ENCODE measurements around the gene UBQLNL.

Gene UBQLNL

GRCh38 chr11:5547982-5548381 lies 31.5 kb upstream of the UBQLNL start:
- H3K36me3 ChIP-seq (ENCODE audit: insufficient read depth, low read length), result no peaks in the 10 kb centered on the region
- H3K9me3 ChIP-seq (ENCODE audit: low read depth, low read length), result no peaks in the 10 kb centered on the region
- no peak overlapping the region for H3K27ac ChIP-seq
- no peak for DNase-seq (ENCODE audit: low read depth, low spot score)
- H3K4me3 ChIP-seq, result no peak overlapping the region
- H3K9ac ChIP-seq (ENCODE audit: insufficient read length), result no peak overlapping the region
- TF ChIP-seq FOXP2 (optimal IDR thresholded peaks at IDR 0.05; ENCODE audit: control extremely low read depth, extremely low read length, insufficient read depth), result no peak
- TF ChIP-seq EZH2 (IDR thresholded peaks at IDR 0.05), result no peak
- no peak for TF ChIP-seq POLR2AphosphoS5 (IDR thresholded peaks at IDR 0.05; ENCODE audit: borderline replicate concordance, low read depth, low read length)

GRCh38 chr11:5546457-5546856 lies 30.0 kb upstream of the UBQLNL start:
- Histone ChIP-seq H3K36me3 (ENCODE audit: insufficient read depth, low read length) (no peaks in the 10 kb centered on the region), H3K27ac (no peak overlapping the region), H3K9ac (ENCODE audit: insufficient read length) (no peak overlapping the region), H3K4me3 (no peak overlapping the region), H3K9me3 (ENCODE audit: low read depth, low read length) (no peaks in the 10 kb centered on the region)
- TF ChIP-seq EZH2 (IDR thresholded peaks at IDR 0.05), result no peak
- no peak for TF ChIP-seq FOXP2 (optimal IDR thresholded peaks at IDR 0.05; ENCODE audit: control extremely low read depth, extremely low read length, insufficient read depth)
- TF ChIP-seq POLR2AphosphoS5 (IDR thresholded peaks at IDR 0.05; ENCODE audit: borderline replicate concordance, low read depth, low read length), result no peak
- no peak for DNase-seq (ENCODE audit: low read depth, low spot score)

GRCh38 chr11:5541427-5541826 lies 24.9 kb upstream of the UBQLNL start:
- no peak for DNase-seq (ENCODE audit: low read depth, low spot score)
- TF ChIP-seq FOXP2 (optimal IDR thresholded peaks at IDR 0.05; ENCODE audit: control extremely low read depth, extremely low read length, insufficient read depth) (no peak), EZH2 (IDR thresholded peaks at IDR 0.05) (no peak), POLR2AphosphoS5 (IDR thresholded peaks at IDR 0.05; ENCODE audit: borderline replicate concordance, low read depth, low read length) (no peak)
- H3K9ac ChIP-seq (ENCODE audit: insufficient read length), result no peak overlapping the region
- H3K36me3 ChIP-seq (ENCODE audit: insufficient read depth, low read length), result no peaks in the 10 kb centered on the region
- H3K4me3 ChIP-seq, result no peak overlapping the region
- no peak overlapping the region for H3K27ac ChIP-seq
- no peaks in the 10 kb centered on the region for H3K9me3 ChIP-seq (ENCODE audit: low read depth, low read length)

GRCh38 chr11:5536482-5536881 lies 20.0 kb upstream of the UBQLNL start:
- no peak for DNase-seq (ENCODE audit: low read depth, low spot score)
- Histone ChIP-seq H3K9ac (ENCODE audit: insufficient read length) (no peak overlapping the region), H3K9me3 (ENCODE audit: low read depth, low read length) (no peaks in the 10 kb centered on the region), H3K27ac (no peak overlapping the region), H3K4me3 (no peak overlapping the region), H3K36me3 (ENCODE audit: insufficient read depth, low read length) (no peaks in the 10 kb centered on the region)
- TF ChIP-seq EZH2 (IDR thresholded peaks at IDR 0.05), result no peak
- no peak for TF ChIP-seq POLR2AphosphoS5 (IDR thresholded peaks at IDR 0.05; ENCODE audit: borderline replicate concordance, low read depth, low read length)
- no peak for TF ChIP-seq FOXP2 (optimal IDR thresholded peaks at IDR 0.05; ENCODE audit: control extremely low read depth, extremely low read length, insufficient read depth)

GRCh38 chr11:5534046-5534445 lies 17.5 kb upstream of the UBQLNL start:
- H3K27ac ChIP-seq, result no peak overlapping the region
- no peak overlapping the region for H3K9ac ChIP-seq (ENCODE audit: insufficient read length)
- TF ChIP-seq FOXP2 (optimal IDR thresholded peaks at IDR 0.05; ENCODE audit: control extremely low read depth, extremely low read length, insufficient read depth) (no peak), POLR2AphosphoS5 (IDR thresholded peaks at IDR 0.05; ENCODE audit: borderline replicate concordance, low read depth, low read length) (no peak), EZH2 (IDR thresholded peaks at IDR 0.05) (no peak)
- H3K4me3 ChIP-seq, result no peak overlapping the region
- H3K9me3 ChIP-seq (ENCODE audit: low read depth, low read length), result no peaks in the 10 kb centered on the region
- DNase-seq (ENCODE audit: low read depth, low spot score), result no peak
- no peaks in the 10 kb centered on the region for H3K36me3 ChIP-seq (ENCODE audit: insufficient read depth, low read length)

GRCh38 chr11:5531053-5531831 lies 14.7 kb upstream of the UBQLNL start:
- Histone ChIP-seq H3K4me3 (no peak overlapping the region), H3K9me3 (ENCODE audit: low read depth, low read length) (no peaks in the 10 kb centered on the region), H3K27ac (no peak overlapping the region), H3K9ac (ENCODE audit: insufficient read length) (no peak overlapping the region), H3K36me3 (ENCODE audit: insufficient read depth, low read length) (no peaks in the 10 kb centered on the region)
- no peak for DNase-seq (ENCODE audit: low read depth, low spot score)
- no peak for TF ChIP-seq FOXP2 (optimal IDR thresholded peaks at IDR 0.05; ENCODE audit: control extremely low read depth, extremely low read length, insufficient read depth)
- TF ChIP-seq EZH2 (IDR thresholded peaks at IDR 0.05), result no peak
- no peak for TF ChIP-seq POLR2AphosphoS5 (IDR thresholded peaks at IDR 0.05; ENCODE audit: borderline replicate concordance, low read depth, low read length)

- no peak overlapping the region for H3K4me3 ChIP-seq
- TF ChIP-seq POLR2AphosphoS5 (IDR thresholded peaks at IDR 0.05; ENCODE audit: borderline replicate concordance, low read depth, low read length) (no peak), FOXP2 (optimal IDR thresholded peaks at IDR 0.05; ENCODE audit: control extremely low read depth, extremely low read length, insufficient read depth) (no peak), EZH2 (IDR thresholded peaks at IDR 0.05) (no peak)
- no peak overlapping the region for H3K27ac ChIP-seq
- H3K36me3 ChIP-seq (ENCODE audit: insufficient read depth, low read length), result no peaks in the 10 kb centered on the region
- no peaks in the 10 kb centered on the region for H3K9me3 ChIP-seq (ENCODE audit: low read depth, low read length)
- H3K9ac ChIP-seq (ENCODE audit: insufficient read length), result no peak overlapping the region
- DNase-seq (ENCODE audit: low read depth, low spot score), result no peak
These were observed 12.0 kb upstream of the UBQLNL start for GRCh38 chr11:5528495-5528894.

- DNase-seq (ENCODE audit: low read depth, low spot score), result no peak
- no peaks in the 10 kb centered on the region for H3K36me3 ChIP-seq (ENCODE audit: insufficient read depth, low read length)
- no peaks in the 10 kb centered on the region for H3K9me3 ChIP-seq (ENCODE audit: low read depth, low read length)
- no peak overlapping the region for H3K9ac ChIP-seq (ENCODE audit: insufficient read length)
- TF ChIP-seq EZH2 (IDR thresholded peaks at IDR 0.05) (no peak), FOXP2 (optimal IDR thresholded peaks at IDR 0.05; ENCODE audit: control extremely low read depth, extremely low read length, insufficient read depth) (no peak), POLR2AphosphoS5 (IDR thresholded peaks at IDR 0.05; ENCODE audit: borderline replicate concordance, low read depth, low read length) (no peak)
- no peak overlapping the region for H3K27ac ChIP-seq
- H3K4me3 ChIP-seq, result no peak overlapping the region
These were observed 11.2 kb upstream of the UBQLNL start for GRCh38 chr11:5527716-5528115.

- TF ChIP-seq POLR2AphosphoS5 (IDR thresholded peaks at IDR 0.05; ENCODE audit: borderline replicate concordance, low read depth, low read length) (no peak), FOXP2 (optimal IDR thresholded peaks at IDR 0.05; ENCODE audit: control extremely low read depth, extremely low read length, insufficient read depth) (no peak), EZH2 (IDR thresholded peaks at IDR 0.05) (no peak)
- Histone ChIP-seq H3K27ac (no peak overlapping the region), H3K9me3 (ENCODE audit: low read depth, low read length) (no peaks in the 10 kb centered on the region), H3K36me3 (ENCODE audit: insufficient read depth, low read length) (no peaks in the 10 kb centered on the region), H3K9ac (ENCODE audit: insufficient read length) (no peak overlapping the region), H3K4me3 (no peak overlapping the region)
- no peak for DNase-seq (ENCODE audit: low read depth, low spot score)
These were observed 8.3 kb upstream of the UBQLNL start for GRCh38 chr11:5524756-5525155.

All from SK-N-MC (cell line).